ENCODE results near the gene ZEB2. TPM values are rescaled to one million over a fixed set of nuclear protein-coding genes. Genes with fewer than 3 reads are reported as not detected.

The ZEB2 gene
- total RNA-seq, 1 donor from 2014 or later, result 106 TPM

DNA sequence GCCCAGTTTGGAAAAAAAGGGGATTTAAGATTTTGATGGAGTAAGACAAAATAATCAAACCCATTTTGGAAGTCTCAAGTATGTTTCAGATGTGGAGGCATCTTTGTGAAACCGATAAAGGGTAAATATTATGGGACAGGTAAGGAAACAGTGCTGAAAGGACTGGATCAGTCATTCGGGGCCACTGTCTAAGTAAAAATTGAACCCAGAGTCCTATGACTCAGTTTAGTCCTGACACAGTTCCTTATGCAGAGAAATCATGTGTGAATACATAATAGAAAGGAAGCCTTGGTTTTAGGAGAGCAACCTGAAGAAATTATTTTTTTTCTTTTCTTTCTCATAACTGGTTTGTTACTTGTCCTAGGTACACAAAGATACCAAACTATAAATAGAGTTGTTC is 15.4 kb upstream of the ZEB2 start:
- no peak overlapping the region for H3K4me3 Mint-ChIP-seq

DNA sequence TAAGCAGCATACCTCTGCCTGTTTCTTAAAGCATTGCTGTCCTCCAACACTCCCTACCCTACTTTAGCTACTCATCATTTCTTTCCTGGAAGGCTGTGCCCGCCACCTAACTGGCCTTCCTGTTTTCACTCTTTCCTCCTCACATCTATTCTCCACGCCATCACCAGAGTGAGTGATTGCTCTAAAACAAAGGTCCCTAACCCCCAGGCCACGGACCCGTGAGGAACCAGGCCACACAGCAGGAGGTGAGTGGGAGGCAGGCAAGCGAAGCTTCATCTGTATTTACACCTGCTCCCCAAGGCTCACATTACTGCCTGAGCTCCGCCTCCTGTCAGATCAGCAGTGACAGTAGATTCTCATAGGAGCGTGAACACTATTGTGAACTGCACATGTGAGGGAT is 13.3 kb upstream of the ZEB2 start:
- Histone ChIP-seq H2AFZ (replicated peaks) (no peak overlapping the region), H3K36me3 (no peaks in the 10 kb centered on the region), H3K27me3 (no peaks in the 10 kb centered on the region), H3K4me1 (peaks cover 2% of the 10 kb centered on the region), H3K27ac (no peak overlapping the region), H3K79me2 (ENCODE audit: low read depth) (no peaks in the 10 kb centered on the region), H3K9ac (no peak overlapping the region), H3F3A (ENCODE audit: low read depth) (no peaks in the 10 kb centered on the region), H4K20me1 (ENCODE audit: low read depth) (no peaks in the 10 kb centered on the region), H3K4me3 (no peak overlapping the region), H3K9me3 (ENCODE audit: low read depth) (no peaks in the 10 kb centered on the region), H3K4me2 (no peak overlapping the region)
- Mint-ChIP-seq H3K4me3 (no peak overlapping the region), H3K9me3 (peaks cover 3% of the 10 kb centered on the region), H3K4me1 (no peaks in the 10 kb centered on the region), H3K36me3 (no peaks in the 10 kb centered on the region), H3K27me3 (ENCODE audit: insufficient read depth, low read depth) (no peaks in the 10 kb centered on the region), H3K27ac (no peak overlapping the region)
- TF ChIP-seq, protein P1, sequence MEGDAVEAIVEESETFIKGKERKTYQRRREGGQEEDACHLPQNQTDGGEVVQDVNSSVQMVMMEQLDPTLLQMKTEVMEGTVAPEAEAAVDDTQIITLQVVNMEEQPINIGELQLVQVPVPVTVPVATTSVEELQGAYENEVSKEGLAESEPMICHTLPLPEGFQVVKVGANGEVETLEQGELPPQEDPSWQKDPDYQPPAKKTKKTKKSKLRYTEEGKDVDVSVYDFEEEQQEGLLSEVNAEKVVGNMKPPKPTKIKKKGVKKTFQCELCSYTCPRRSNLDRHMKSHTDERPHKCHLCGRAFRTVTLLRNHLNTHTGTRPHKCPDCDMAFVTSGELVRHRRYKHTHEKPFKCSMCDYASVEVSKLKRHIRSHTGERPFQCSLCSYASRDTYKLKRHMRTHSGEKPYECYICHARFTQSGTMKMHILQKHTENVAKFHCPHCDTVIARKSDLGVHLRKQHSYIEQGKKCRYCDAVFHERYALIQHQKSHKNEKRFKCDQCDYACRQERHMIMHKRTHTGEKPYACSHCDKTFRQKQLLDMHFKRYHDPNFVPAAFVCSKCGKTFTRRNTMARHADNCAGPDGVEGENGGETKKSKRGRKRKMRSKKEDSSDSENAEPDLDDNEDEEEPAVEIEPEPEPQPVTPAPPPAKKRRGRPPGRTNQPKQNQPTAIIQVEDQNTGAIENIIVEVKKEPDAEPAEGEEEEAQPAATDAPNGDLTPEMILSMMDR (IDR thresholded peaks at IDR 0.05), result no peak
- TF ChIP-seq EZH2 (IDR thresholded peaks at IDR 0.05) (no peak), EZH2phosphoT487 (IDR thresholded peaks at IDR 0.05) (no peak)
- no peak for DNase-seq (ENCODE audit: low spot score)

More for the DNA sequence above, 15.4 kb upstream of the ZEB2 start:
- H3K9me3 Mint-ChIP-seq, result peaks cover 3% of the 10 kb centered on the region
- H3F3A ChIP-seq (ENCODE audit: low read depth), result no peaks in the 10 kb centered on the region
- H3K4me1 ChIP-seq, result peaks cover 2% of the 10 kb centered on the region
- H3K79me2 ChIP-seq (ENCODE audit: low read depth), result no peaks in the 10 kb centered on the region
- no peaks in the 10 kb centered on the region for H3K4me1 Mint-ChIP-seq
- no peak overlapping the region for H3K27ac Mint-ChIP-seq
- no peak overlapping the region for H3K4me2 ChIP-seq
- no peaks in the 10 kb centered on the region for H3K36me3 Mint-ChIP-seq
- no peaks in the 10 kb centered on the region for H3K9me3 ChIP-seq (ENCODE audit: low read depth)
- H3K36me3 ChIP-seq, result no peaks in the 10 kb centered on the region
- no peak for DNase-seq (ENCODE audit: low spot score)
- no peaks in the 10 kb centered on the region for H4K20me1 ChIP-seq (ENCODE audit: low read depth)
- no peaks in the 10 kb centered on the region for H3K27me3 Mint-ChIP-seq (ENCODE audit: insufficient read depth, low read depth)
- no peak for TF ChIP-seq EZH2phosphoT487 (IDR thresholded peaks at IDR 0.05)
- TF ChIP-seq, protein P1 (IDR thresholded peaks at IDR 0.05), result no peak
- TF ChIP-seq EZH2 (IDR thresholded peaks at IDR 0.05), result no peak
- no peak overlapping the region for H3K9ac ChIP-seq
- H3K27me3 ChIP-seq, result no peaks in the 10 kb centered on the region
- H3K27ac ChIP-seq, result no peak overlapping the region
- no peak overlapping the region for H3K4me3 ChIP-seq
- no peak overlapping the region for H2AFZ ChIP-seq (replicated peaks)

DNA sequence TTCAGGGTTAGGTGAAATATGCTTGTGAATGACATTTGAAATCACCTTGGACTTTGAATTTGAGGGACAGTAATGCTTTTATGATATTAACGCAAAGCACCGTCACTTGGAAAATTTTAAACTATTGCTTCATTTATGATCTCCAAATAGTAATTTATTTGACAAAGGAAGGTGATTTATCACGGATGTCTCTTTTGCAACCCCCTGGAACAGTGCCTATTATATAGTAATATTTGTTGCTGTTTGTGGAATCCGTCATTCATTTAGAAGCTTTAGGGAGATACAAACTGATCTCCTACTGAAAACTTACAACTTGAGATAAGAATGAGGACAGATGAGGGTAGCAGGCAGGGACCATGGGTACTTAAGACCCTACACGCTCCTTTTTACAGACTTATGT is 10.7 kb upstream of the ZEB2 start:
- Mint-ChIP-seq H3K9me3 (peaks cover 3% of the 10 kb centered on the region), H3K4me3 (no peak overlapping the region), H3K4me1 (peaks cover 18% of the 10 kb centered on the region), H3K27me3 (ENCODE audit: insufficient read depth, low read depth) (no peaks in the 10 kb centered on the region), H3K36me3 (no peaks in the 10 kb centered on the region), H3K27ac (no peak overlapping the region)
- TF ChIP-seq EZH2phosphoT487 (IDR thresholded peaks at IDR 0.05) (no peak), EZH2 (IDR thresholded peaks at IDR 0.05) (no peak)
- TF ChIP-seq, protein P1 (IDR thresholded peaks at IDR 0.05), result no peak
- Histone ChIP-seq H3K27me3 (no peaks in the 10 kb centered on the region), H3K9ac (no peak overlapping the region), H3K4me1 (peaks cover under 1% of the 10 kb centered on the region), H3K36me3 (no peaks in the 10 kb centered on the region), H2AFZ (replicated peaks) (no peak overlapping the region), H4K20me1 (ENCODE audit: low read depth) (no peaks in the 10 kb centered on the region), H3K9me3 (ENCODE audit: low read depth) (no peaks in the 10 kb centered on the region), H3K79me2 (ENCODE audit: low read depth) (no peaks in the 10 kb centered on the region), H3K4me2 (no peak overlapping the region), H3K4me3 (no peak overlapping the region), H3F3A (ENCODE audit: low read depth) (peaks cover under 1% of the 10 kb centered on the region), H3K27ac (no peak overlapping the region)
- DNase-seq (ENCODE audit: low spot score), result no peak
